Activated CD4-positive, alpha-beta T cell treated with anti-CD3 and anti-CD28 coated beads, Interleukin-2, amount 50 U/mL, for 4 hours (primary cell): ENCODE measurements around the gene BMPR1A.
"Not testable (repeated sequence)": the region's sequence is repeated elsewhere in the genome, so short reads cannot be mapped to it uniquely, and the experiment has no call there.

ENCODE experiments used
- DNase-seq, 2 experiments: peaks; one replicate each; pipeline ENCODE4 v3.0.0-alpha.2; 2020

The BMPR1A gene

GRCh38 chr10:86730227-86730626 is 26.2 kb upstream of the BMPR1A start:
- DNase-seq: no peak

GRCh38 chr10:86732771-86733170 is 23.6 kb upstream of the BMPR1A start:
- DNase-seq: no peak

- DNase-seq: no peak
Measured at GRCh38 chr10:86733260-86733671, 23.2 kb upstream of the BMPR1A start.

- no peak for DNase-seq
Measured at GRCh38 chr10:86734207-86734988, 22.0 kb upstream of the BMPR1A start.

- not testable (repeated sequence) for DNase-seq
Measured at GRCh38 chr10:86735278-86735677, 21.1 kb upstream of the BMPR1A start.

GRCh38 chr10:86742230-86742629 is 14.2 kb upstream of the BMPR1A start:
- DNase-seq: no peak

GRCh38 chr10:86744067-86744725 is 12.2 kb upstream of the BMPR1A start:
- DNase-seq: no peak

- DNase-seq: no peak
Measured at GRCh38 chr10:86747796-86748581, 8.4 kb upstream of the BMPR1A start.

- DNase-seq: no peak
Measured at GRCh38 chr10:86749854-86750253, 6.6 kb upstream of the BMPR1A start.

- DNase-seq: no peak
Measured at GRCh38 chr10:86751477-86751876, 4.9 kb upstream of the BMPR1A start.

- DNase-seq: no peak
Measured at GRCh38 chr10:86752311-86752710, 4.1 kb upstream of the BMPR1A start.

GRCh38 chr10:86753051-86753450 is 3.4 kb upstream of the BMPR1A start:
- DNase-seq: no peak

- DNase-seq: no peak
Measured at GRCh38 chr10:86753638-86754434, 2.6 kb upstream of the BMPR1A start.

- no peak for DNase-seq
Measured at GRCh38 chr10:86755454-86755739, 1.0 kb upstream of the BMPR1A start.

GRCh38 chr10:86755740-86756510 is 494 bp upstream of the BMPR1A start:
- DNase-seq: peak; percentile 81 to 83

- DNase-seq: peak; percentile 1 to 4
Measured at GRCh38 chr10:86757113-86757972, 924 bp downstream of the BMPR1A start.

- DNase-seq: no peak
Measured at GRCh38 chr10:86758189-86759072, 2.0 kb downstream of the BMPR1A start.

- no peak for DNase-seq
Measured at GRCh38 chr10:86759073-86759672, 2.8 kb downstream of the BMPR1A start.

GRCh38 chr10:86763404-86763803 is 7.0 kb downstream of the BMPR1A start:
- no peak for DNase-seq

GRCh38 chr10:86765548-86765947 is 9.1 kb downstream of the BMPR1A start:
- DNase-seq: no peak
